Islet precursor cell (in vitro differentiated cells): ENCODE data around the gene PKHD1.
"Not testable (repeated sequence)": the region's sequence is repeated elsewhere in the genome, so short reads cannot be mapped to it uniquely, and the experiment has no call there.

ENCODE experiments used
- DNase-seq: peaks from one replicate; pipeline ENCODE4 v3.0.0-alpha.2; 2018

PKHD1 gene

GRCh38 chr6:51918347-51918746 is 169.1 kb downstream of the PKHD1 start:
- DNase-seq = not testable (repeated sequence)

- DNase-seq = no peak
These were observed 172.3 kb downstream of the PKHD1 start for GRCh38 chr6:51915098-51915497.

DNA sequence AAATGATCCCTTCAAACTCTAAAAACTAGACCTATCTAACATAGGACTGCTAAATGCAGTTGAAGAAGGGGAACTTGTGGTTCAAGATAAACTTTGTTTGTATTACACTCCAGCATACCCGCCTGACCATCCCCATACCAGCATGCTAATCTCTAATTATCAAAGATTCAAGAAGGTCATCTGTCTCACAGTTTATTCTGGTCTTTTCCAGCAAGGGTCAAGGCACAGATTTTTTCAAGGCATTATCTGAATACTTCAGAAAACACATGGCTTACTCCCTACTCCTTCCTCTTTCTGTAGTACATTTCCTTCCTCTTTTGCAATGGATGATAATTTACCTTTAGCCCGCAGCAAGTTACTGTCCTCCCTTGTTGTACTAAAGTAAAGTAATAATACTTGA is 174.1 kb downstream of the PKHD1 start:
- DNase-seq = no peak

DNA sequence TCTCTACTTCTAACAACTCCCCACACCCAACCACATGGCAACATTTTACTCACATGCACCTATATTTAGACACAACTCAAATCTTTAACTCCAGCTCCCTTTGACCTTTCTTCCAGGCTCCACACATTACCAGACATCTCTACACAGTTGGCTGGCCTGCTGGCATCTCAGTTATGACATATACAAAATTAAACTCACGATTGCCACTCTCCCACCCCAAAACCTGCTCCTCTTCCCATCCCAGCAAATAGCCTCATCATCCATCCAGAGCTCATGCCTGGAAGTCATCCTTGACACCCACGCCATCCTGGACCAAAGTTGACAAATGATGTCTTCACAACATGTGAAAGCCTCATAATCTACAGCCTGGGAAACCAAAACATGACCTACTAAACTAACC is 176.6 kb downstream of the PKHD1 start:
- DNase-seq = no peak

- no peak for DNase-seq
These were observed 179.2 kb downstream of the PKHD1 start for GRCh38 chr6:51908243-51908642.

DNA sequence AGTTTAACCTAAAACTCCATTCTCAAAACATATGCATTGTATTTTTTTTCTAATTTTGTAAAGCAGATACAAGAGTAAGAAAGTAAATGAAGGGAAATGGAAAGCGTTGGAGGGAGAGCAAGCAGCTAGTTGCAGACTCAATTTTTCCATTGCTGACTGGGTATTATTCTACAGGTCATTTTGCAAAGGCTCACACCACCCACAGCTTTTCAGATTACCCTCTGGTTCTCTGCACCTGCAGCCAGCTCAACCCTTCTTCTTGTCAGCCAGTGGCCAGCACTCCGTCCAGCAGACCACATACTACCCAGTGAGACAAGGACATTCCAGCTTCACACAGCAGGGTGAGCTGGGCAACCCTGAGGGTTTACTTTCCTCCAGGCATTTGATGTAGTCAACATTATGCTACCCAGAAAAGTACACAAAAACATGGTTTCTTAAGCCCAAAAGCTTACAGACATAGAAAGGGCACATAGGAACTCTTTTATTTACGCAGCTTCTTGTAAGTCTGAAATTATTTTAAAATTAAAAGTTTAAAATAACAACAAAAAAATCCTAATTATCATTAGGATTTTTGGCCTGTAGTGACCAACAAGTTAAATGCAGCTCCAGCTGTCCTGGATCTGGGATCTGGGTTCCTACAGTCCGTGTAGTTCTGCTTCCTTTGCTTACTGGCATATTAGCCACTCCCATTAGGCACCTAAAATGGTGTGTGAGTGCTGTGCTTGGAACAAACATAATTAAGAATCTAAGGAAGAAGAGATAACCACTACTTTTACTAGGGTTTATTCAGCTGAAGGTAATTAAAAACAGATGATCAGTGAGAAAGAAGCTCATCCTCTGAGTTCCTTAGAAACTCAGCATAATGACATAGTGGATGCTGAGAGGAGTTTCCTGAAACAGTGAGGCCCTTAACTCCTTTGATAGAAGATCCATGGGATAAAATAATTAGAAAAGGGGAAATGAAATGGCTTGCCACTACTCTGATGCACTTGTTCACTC is 185.3 kb downstream of the PKHD1 start:
- DNase-seq = no peak

- no peak for DNase-seq
These were observed 194.0 kb downstream of the PKHD1 start for GRCh38 chr6:51893366-51893765.

DNA sequence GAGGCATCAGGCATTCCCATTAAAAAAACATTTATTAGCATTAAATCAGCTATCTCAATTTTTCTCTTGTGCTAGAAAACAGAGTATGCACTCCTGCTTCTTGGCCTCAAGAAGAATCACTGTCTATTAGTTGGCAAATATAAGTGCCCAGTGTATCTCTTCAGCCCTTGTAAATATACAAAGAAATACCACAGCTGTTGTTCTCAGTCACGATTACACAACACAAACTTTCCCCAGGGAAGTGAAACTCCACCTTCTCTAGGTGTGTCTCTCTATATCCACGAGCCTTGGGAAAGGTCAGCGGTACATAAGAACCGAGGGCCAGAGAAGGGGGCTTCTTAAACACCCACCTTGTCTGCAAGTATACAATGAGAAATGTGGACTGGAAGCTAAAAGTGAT is 194.7 kb downstream of the PKHD1 start:
- no peak for DNase-seq

- DNase-seq = no peak
These were observed 195.1 kb downstream of the PKHD1 start for GRCh38 chr6:51892339-51892738.

- DNase-seq = no peak
These were observed 195.6 kb downstream of the PKHD1 start for GRCh38 chr6:51891784-51892183.

GRCh38 chr6:51887859-51888258 is 199.6 kb downstream of the PKHD1 start:
- DNase-seq = no peak

DNA sequence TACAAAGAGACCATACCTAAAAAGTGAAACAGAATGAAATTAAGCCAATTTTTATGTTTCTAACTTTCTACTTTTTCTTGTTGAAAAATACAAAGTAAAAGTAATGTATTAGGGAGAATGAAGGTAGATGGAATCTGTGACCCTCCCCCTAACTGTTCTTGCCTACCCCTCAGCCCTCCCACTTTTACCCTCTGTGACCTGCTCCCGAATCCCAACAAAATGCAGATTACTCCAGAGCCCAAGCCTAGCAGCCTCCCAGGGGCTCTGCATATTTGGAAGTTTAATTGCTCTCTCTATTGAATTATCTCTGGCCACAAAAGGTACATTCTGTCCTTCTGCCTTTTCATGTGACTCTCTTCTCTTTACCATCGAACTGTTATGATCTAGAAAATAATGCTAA is 201.5 kb downstream of the PKHD1 start:
- DNase-seq = no peak

GRCh38 chr6:51868591-51869355 is 218.6 kb downstream of the PKHD1 start:
- no peak for DNase-seq

DNA sequence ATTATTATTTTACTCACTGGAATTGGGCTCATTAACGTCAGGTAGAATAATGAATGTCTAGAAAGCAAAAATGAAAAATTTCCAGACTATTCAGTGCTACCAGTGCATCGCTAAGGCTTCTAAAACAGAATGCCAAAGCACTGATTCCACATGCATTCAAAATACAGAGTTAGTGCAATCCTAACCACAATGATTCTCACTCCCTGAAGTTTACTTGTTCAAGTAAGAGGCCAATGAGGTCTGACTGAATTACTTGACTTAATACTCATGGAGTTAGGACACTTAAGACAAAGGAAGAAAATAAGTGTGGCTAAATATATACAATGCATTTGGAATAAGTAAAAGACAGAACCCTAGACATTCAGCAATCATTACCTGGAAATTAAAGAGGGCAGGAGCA is 220.5 kb downstream of the PKHD1 start:
- DNase-seq = no peak

DNA sequence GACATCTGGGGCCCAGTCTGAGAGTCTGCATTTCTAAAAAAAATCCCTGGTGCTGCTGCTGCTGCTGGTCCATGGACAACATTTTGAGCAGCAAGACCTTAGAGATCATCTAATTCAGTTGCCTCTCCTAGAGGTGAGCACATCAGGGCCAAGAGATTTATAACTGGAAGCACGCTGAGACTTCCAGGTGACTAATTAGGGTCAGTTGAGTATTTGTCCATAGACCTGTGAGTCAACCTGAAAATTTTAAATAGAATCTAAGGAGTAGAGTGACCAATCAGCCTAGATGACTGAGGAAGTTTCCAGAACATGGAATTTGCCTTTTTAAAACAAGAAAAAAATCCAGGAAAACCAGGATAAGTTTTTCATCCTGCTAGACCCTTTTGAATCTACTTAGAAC is 221.4 kb downstream of the PKHD1 start:
- no peak for DNase-seq

- no peak for DNase-seq
These were observed 222.2 kb downstream of the PKHD1 start for GRCh38 chr6:51865176-51865575.

GRCh38 chr6:51857134-51857533 is 230.3 kb downstream of the PKHD1 start:
- no peak for DNase-seq

DNA sequence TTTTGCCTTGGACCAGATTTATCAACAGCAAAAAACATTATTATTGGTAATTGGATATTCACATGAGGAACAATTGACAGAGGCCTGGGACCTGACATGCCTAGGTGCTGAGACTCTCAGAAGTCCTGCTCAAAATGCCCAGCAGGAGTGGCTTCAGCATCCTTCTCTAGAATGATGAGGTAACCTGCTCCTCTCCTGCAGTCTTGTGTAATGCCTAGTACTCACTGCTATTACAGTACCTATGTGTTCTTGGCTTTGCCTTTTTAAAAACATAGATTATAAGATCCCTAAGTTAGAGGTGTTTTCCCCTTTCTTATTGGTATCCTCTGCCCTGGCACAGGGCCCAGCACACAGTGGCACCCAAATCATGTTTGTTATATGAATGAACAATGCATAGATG is 230.9 kb downstream of the PKHD1 start:
- DNase-seq = no peak

DNA sequence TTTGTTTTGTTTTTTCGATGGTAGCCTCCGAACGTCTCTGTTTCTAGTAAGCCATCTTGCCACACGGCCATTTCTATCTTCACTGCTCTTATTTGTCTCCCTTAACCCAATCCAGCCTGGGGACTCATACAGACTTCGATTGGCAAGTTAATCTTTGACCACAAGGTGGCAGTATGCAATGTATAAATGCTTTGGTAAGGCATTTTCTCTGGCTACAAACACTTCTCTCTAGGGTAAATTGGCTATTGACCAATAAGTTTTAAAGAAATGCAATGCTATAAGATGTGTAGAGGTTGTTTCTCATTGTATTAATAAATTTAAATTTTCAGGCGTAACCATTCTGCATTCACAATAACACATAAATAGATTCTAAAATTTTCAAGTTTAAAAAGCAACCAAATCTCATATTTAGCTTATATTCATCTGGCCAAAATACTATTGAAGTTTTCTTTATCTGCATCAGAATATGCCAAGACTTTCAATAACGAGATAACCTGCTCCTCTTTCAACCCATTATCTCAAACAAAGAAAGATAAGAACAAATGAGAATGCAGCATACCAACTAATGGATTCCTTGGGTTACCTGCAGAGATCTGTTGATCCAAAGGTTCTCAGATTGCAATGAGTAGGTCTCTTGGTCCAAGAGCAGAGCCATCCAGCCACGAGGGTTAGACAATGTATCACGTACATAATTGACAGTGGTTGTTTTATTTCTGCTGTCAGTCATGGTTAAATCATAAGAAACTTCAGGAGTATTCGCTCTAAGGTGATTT is 231.9 kb downstream of the PKHD1 start:
- peak; percentile 64 for DNase-seq

DNA sequence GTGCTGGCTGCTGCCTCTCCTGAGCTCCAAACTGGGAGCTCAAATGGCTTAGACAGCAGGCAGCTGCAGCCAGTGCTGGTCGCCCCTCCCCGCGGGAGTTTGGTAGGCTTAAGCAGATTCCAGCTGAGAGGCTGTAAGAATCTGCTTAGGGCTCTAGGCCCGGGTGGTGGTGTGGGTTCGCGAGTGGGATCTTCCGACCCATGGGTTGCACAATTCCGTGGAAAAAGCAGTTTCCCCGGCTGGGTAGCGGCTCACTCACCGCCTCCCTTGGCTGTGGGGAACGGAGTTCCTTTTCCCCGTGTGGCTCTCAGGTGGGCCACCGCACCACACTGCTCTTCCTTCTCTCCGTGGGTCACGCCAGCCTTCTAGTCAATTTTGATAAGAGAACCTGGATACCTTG is 232.5 kb downstream of the PKHD1 start:
- no peak for DNase-seq

DNA sequence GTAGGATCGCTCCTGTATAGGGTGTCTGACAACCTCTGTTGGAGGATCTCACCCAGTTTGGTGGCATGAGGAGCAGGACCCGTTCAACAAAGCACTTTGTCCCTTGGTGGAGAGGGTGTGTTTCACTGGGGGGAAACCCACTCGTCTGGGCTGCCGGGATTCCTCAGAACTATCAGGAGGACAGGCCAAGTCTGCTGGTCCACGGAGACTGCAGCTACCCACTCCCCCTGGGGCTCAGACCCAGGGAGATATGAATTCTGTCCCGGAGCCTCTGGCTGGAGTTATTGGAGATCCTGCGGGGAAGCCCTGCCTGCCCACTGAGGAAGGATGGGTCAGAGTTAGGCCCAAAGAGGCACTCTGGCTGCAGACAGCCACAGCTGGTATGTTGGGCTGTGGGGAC is 233.1 kb downstream of the PKHD1 start:
- no peak for DNase-seq

DNA sequence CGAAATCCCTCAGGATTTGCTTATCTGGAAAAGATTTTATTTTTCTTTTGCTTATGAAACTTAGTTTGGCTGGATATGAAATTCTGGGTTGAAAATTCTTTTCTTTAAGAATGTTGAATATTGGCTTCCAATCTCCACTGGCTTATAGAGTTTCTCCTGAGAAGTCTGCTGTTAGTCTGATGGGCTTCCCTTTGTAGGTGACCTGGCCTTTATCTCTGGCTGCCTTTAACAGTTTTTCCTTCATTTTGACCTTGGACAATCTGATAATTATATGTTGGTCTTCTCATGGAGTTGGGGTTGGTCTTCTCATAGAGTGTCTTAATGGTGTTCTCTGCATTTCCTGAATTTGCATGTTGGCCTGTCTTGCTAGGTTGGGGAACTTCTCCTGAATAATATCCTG is 234.3 kb downstream of the PKHD1 start:
- not testable (repeated sequence) for DNase-seq

DNA sequence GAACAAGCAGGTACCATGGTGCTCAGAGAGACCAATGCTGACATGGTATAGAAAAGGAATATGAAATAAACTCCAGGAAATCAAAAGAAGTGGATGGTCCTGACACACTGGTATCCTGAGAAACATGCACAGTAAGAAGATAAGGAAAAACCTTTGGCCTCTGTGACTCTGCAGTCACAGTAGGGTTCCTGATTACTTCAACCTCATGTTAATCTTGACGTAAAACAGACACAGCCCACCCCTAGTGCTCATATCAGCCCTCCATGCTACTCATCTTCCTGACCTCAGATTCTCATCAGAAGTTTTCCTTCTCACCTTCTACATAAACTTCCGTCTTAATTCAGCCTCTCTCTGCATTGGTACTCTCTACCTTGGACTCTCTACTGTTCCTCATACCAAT is 240.9 kb downstream of the PKHD1 start:
- DNase-seq = no peak
